GM21723 (cell line): Measurements from ENCODE around the gene ATG9A.
"Not testable (repeated sequence)": the region's sequence is repeated elsewhere in the genome, so short reads cannot be mapped to it uniquely, and the experiment has no call there.

Experiments used
- ATAC-seq: cut with Tn5 transposase; IDR thresholded peaks from one replicate; pipeline ENCODE4 v1.9.1; 2021; ENCODE audit warnings: mild to moderate bottlenecking, moderate library complexity; ENCODE audit not compliant: unreplicated experiment

Gene ATG9A

GRCh38 chr2:219207134-219207883 lies 22.1 kb downstream of the ATG9A start:
- no peak for ATAC-seq

GRCh38 chr2:219206328-219207133 lies 22.9 kb downstream of the ATG9A start, which contains the start of gene ZFAND2B:
Gene ZFAND2B, plus strand, starts transcription at chr2:219206782. Its CDS starts 206 bp downstream, at chr2:219206988.
- peak; percentile 97 for ATAC-seq

GRCh38 chr2:219205981-219206327 lies 23.5 kb downstream of the ATG9A start:
- ATAC-seq, result no peak

GRCh38 chr2:219205165-219205538 lies 24.3 kb downstream of the ATG9A start:
- ATAC-seq, result no peak

- ATAC-seq, result no peak
Observed at GRCh38 chr2:219204425-219205164, 24.8 kb downstream of the ATG9A start.

- ATAC-seq, result not testable (repeated sequence)
Observed at GRCh38 chr2:219201331-219201730, 28.1 kb downstream of the ATG9A start.

- ATAC-seq, result not testable (repeated sequence)
Observed at GRCh38 chr2:219200502-219201326, 28.7 kb downstream of the ATG9A start.

- ATAC-seq, result no peak
Observed at GRCh38 chr2:219199470-219200211, 29.8 kb downstream of the ATG9A start.

GRCh38 chr2:219198974-219199373 lies 30.5 kb downstream of the ATG9A start:
- ATAC-seq, result no peak

- ATAC-seq, result no peak
Observed at GRCh38 chr2:219197388-219197787, 32.0 kb downstream of the ATG9A start.

GRCh38 chr2:219186754-219187456 lies 42.5 kb downstream of the ATG9A start:
- no peak for ATAC-seq

GRCh38 chr2:219184121-219184520 lies 45.3 kb downstream of the ATG9A start:
- ATAC-seq, result no peak

GRCh38 chr2:219183151-219183772 lies 46.2 kb downstream of the ATG9A start:
- no peak for ATAC-seq

- ATAC-seq, result no peak
Observed at GRCh38 chr2:219182331-219183150, 46.9 kb downstream of the ATG9A start.

GRCh38 chr2:219181531-219181930 lies 47.9 kb downstream of the ATG9A start:
- no peak for ATAC-seq

GRCh38 chr2:219180961-219181360 lies 48.5 kb downstream of the ATG9A start:
- no peak for ATAC-seq

GRCh38 chr2:219179601-219180465 lies 49.6 kb downstream of the ATG9A start:
- no peak for ATAC-seq
